Activated CD8-positive, alpha-beta memory T cell treated with anti-CD3 and anti-CD28 coated beads, Interleukin-2, amount 50 U/mL, for 4 hours (primary cell): Measurements from ENCODE around the gene SLC29A1.

ENCODE experiments used
- DNase-seq: peaks from one replicate; pipeline ENCODE4 v3.0.0-alpha.2; 2020

Gene SLC29A1

DNA sequence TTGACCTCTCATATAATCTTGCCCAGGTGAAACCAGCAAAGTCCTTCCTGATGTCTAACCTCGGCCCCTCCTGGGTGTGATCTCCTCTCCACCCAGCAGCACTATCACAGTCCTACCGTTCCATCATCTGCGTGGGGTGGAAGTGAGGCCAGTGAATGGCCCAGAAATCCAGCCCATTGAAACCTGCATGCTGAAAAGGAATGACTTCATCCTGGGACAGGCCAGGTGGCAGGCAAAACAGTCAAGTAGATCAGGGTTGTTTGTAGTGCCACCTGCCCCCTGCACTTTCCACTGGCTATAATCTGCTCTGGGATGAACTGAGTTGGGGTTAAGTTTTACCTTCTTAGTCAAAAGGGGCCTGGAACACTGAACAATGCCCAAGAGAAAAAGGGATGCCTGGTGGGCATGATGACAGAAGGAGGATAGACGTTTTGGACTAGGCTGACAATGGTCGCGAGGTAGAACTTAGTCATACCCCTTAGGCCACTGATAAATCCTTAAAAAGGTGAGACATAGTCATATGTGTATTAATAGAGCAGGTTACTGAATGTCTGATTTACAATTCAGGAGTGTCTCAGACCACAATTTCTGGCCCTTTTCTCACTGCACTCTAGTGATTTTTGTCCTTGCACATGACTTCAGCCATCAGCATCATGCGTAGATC, 15.4 kb downstream of the SLC29A1 start:
- no peak for DNase-seq

DNA sequence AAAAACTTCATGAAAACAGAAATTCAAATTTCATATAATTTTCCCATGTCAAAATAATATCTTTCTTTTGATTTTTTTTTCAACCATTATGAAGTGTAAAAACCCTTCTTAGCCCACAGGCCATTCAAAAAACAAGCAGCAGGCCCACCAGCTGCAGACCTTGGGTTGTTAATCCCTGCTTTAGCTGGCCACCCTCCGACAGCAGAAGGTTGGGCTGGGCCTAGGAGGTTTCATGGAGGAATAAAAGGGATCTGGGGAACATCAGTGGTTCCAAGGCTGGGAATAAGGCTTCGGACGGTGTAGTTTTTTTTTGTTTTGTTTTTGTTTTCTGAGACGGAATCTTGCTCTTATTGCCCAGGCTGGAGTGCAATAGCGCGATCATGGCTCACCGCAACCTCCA, 19.9 kb downstream of the SLC29A1 start:
- no peak for DNase-seq

DNA sequence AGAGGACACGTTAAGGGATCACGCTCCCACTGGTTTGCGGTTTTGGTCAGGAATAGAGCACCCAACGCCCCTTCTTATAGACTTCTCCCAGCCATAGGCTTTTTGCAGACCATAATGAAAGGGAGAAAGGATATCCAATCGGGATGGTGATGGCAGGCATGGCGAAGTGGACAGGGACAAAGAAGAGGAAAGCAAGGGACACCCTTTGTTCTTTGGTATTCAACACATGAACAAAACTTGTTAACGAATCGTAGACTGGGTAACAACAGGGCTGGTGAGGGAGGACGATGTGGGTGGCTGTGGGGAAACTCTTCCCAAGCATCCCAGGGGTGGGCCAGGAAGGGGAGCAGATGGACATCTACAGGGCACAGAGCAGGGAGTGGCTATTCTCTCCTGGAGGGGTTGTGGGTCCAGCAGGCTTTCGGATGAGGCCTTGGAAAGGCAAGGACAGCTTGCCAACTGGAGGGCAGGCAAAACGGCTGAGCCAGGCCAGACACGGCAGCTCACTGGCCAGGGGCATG, 22.1 kb downstream of the SLC29A1 start:
- no peak for DNase-seq

DNA sequence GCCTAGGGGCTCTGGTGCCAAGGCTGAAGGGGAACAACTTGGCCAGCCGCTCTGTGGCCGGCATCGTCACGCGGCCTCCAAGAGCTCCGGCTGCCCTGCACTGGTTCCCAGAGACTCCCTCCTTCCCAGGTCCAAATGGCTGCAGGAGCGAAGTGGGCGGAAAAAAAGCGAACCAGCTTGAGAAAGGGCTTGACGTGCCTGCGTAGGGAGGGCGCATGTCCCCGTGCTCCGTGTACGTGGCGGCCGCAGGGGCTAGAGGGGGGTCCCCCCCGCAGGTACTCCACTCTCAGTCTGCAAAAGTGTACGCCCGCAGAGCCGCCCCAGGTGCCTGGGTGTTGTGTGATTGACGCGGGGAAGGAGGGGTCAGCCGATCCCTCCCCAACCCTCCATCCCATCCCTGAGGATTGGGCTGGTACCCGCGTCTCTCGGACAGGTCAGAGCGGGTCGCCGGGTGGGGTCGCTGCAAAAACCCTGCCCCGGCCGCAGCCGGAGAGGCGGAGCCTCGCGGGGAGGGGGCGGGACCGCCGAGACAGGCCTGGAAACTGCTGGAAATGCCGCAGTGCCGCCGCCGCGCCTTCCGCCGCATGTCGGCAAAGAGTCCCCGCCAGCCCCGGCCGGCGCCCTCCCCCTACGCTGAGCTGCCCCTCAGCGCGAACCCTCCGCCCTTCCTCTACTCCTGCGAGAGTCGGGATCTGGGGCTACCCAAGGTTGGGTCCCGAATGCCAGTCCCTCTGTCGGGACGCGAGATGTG, 22.7 kb downstream of the SLC29A1 start:
- DNase-seq: peak; percentile 84

DNA sequence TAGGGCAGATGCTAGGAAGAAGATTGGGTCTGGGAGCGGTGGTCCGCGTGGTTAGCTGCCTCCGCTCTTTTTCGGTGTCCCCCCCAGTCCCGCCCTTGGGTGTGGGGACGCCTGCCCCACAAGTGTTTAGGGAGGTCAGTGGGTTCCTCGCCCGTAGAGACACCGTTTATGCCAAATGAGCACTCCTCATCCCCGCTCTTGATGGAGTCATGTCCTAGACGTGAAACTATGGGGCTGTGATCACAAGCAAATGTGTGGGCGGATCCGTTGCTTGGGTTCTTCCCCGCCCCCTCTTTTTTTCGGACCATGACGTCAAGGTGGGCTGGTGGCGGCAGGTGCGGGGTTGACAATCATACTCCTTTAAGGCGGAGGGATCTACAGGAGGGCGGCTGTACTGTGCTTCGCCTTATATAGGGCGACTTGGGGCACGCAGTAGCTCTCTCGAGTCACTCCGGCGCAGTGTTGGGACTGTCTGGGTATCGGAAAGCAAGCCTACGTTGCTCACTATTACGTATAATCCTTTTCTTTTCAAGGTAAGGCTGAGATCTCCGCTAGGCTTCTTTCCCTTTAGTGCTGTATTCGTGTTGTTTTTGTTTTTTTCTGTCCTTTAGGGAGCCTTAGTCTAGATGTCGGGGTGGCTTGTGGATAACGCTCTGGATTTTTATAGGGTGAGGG, 23.4 kb downstream of the SLC29A1 start, which contains the start of gene HSP90AB1:
Gene HSP90AB1, plus strand, starts transcription at position 439 of the 675 bp plus-strand sequence. CDS start 1,529 bp downstream, outside the sequence.
- peak; percentile 95 for DNase-seq

DNA sequence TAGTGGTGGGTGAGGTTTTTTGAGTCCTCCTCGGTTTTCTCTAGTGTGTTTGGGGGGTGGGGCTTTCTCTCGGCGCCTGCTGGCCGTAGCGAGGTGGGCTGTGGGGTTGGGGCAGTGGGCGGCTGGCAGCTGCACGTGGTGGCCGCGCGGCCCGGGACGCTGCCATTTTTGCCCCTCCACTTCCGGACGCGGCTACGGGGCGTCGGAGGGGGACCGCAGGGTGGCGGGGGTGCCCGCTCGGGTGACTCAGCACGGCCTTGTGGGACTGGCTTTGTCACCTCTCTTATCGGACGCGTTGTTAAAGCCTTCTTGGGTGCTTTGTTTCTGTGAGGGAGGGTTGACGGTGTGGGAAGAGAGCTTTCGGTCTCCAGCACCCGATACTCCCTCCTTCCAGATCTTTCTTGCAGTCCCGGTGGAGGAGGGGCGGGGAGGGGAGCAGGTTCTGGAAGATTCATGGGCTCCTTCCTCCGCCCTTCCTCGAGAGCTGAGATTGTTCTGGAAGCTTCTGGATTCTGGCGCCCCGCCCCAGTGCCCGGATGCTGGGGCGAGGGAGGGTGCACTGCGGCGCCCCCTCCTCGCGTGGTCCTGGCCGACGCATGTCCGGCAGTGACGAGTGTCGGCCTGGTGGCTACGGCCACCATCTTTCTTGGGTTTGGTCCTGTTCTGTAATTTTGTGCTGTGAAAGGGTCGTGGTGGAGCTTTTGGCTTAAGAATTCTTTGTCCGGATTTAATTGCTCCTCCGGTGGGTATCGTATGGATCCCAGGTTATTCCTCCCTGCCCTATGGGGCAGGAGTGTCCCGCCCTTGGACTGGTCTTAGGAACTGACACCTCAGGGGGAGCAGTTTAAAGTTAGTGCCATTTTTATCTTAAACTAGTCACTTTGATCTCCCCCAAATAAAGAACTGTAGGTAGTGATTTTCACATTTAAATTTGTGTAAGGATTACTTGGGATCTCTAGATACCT, 24.2 kb downstream of the SLC29A1 start:
- peak; percentile 94 for DNase-seq

DNA sequence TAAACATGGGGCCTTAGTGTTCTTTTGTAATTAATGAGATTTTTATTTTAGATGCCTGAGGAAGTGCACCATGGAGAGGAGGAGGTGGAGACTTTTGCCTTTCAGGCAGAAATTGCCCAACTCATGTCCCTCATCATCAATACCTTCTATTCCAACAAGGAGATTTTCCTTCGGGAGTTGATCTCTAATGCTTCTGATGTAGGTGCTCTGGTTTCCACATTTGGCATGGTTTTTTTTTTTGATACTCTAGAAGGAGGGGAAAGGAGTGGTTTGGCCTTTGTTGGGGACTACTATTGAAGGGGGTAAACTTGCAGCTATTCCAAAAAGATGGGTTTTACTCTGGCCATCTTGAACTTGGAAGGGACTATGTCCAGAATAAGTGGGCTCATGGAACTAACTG, 25.2 kb downstream of the SLC29A1 start:
- no peak for DNase-seq

DNA sequence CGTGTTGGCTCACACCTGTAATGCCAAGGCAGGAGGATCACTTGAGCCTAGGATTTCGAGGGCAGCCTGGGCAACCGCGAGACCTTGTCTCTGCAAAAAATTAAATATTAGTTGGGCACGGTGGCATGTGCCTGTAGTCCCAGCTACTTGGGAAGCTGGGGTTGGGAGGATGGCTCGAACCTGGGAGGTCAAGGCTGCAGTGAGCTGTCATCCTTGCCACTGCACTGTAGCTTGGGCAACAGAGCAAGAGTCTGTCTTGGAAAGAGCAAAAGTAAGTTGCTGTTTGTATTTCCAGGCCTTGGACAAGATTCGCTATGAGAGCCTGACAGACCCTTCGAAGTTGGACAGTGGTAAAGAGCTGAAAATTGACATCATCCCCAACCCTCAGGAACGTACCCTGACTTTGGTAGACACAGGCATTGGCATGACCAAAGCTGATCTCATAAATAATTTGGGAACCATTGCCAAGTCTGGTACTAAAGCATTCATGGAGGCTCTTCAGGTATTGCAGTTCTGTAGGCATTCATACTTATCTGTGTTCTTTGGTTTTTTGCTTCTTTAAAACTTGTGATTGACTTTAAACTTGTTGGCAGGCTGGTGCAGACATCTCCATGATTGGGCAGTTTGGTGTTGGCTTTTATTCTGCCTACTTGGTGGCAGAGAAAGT, 25.8 kb downstream of the SLC29A1 start:
- no peak for DNase-seq

DNA sequence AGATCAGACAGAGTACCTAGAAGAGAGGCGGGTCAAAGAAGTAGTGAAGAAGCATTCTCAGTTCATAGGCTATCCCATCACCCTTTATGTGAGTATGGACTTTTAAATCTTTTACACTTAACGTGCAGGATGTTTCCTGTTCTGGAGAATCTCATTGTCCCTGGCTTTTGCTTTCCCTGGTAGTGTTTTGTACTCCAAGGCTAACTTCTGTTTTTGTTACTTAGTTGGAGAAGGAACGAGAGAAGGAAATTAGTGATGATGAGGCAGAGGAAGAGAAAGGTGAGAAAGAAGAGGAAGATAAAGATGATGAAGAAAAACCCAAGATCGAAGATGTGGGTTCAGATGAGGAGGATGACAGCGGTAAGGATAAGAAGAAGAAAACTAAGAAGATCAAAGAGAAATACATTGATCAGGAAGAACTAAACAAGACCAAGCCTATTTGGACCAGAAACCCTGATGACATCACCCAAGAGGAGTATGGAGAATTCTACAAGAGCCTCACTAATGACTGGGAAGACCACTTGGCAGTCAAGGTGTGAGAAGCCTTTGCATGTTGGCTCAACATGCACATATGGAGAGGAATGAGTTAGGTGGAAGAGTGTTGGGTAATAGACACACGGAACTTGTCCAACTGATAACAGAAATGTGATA, 26.8 kb downstream of the SLC29A1 start:
- DNase-seq: no peak

DNA sequence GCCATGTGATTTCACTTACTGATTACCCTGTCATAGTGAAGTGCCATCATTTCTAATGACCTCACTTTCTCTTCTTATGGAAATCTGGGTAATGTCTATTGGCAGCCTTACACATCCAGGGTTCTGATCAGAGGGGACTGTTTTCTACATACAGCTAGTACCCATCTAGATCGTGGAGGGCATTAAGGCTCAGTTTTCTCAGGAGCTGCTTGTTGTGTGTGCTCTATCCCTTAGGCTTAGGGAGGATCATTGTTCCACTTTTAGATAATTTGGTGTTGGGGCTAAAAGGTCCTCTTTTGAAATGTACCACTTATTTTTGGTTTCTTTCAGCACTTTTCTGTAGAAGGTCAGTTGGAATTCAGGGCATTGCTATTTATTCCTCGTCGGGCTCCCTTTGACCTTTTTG, 27.3 kb downstream of the SLC29A1 start:
- no peak for DNase-seq

DNA sequence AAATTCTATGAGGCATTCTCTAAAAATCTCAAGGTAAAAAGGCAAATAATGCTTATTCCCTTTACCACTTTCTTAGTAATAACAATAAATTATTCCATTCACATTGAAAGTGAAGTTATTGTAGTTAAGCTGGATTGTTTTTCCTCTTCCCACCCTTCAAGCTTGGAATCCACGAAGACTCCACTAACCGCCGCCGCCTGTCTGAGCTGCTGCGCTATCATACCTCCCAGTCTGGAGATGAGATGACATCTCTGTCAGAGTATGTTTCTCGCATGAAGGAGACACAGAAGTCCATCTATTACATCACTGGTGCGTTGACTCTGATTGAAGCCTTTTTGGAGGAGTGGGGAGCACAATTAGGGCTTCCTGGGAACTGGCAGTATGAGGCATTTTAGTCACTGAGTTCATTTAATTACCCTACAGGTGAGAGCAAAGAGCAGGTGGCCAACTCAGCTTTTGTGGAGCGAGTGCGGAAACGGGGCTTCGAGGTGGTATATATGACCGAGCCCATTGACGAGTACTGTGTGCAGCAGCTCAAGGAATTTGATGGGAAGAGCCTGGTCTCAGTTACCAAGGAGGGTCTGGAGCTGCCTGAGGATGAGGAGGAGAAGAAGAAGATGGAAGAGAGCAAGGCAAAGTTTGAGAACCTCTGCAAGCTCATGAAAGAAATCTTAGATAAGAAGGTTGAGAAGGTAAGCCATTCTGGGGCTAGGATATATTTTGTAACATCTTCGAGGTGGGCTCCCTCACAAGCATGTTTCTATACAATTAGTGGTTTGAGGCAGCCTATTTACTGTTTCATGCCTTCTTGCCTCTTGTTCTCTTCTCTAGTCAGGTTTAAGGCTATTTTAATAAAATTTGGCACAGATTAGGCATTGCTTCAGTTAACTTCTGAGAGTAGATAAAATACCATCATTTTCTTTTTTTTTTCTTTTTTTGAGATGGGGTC, 28.5 kb downstream of the SLC29A1 start:
- no peak for DNase-seq

DNA sequence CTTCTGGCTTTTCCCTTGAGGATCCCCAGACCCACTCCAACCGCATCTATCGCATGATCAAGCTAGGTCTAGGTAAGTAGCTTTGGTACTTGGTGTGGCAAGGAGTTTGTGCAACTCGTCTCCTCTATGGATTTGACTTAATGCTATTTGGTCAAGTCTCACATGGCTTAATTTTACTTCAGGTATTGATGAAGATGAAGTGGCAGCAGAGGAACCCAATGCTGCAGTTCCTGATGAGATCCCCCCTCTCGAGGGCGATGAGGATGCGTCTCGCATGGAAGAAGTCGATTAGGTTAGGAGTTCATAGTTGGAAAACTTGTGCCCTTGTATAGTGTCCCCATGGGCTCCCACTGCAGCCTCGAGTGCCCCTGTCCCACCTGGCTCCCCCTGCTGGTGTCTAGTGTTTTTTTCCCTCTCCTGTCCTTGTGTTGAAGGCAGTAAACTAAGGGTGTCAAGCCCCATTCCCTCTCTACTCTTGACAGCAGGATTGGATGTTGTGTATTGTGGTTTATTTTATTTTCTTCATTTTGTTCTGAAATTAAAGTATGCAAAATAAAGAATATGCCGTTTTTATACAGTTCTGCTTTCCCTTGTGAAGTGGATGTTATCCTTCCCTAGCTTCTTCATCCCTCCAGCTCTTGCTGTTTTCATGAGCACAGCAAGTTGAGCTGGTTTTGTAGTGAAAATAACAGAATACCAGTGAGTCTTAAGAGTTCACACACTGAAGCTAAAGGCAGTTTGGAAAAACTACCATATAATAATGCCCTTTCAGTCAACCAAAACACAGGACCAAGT, 30.1 kb downstream of the SLC29A1 start:
- DNase-seq: peak; percentile 65

DNA sequence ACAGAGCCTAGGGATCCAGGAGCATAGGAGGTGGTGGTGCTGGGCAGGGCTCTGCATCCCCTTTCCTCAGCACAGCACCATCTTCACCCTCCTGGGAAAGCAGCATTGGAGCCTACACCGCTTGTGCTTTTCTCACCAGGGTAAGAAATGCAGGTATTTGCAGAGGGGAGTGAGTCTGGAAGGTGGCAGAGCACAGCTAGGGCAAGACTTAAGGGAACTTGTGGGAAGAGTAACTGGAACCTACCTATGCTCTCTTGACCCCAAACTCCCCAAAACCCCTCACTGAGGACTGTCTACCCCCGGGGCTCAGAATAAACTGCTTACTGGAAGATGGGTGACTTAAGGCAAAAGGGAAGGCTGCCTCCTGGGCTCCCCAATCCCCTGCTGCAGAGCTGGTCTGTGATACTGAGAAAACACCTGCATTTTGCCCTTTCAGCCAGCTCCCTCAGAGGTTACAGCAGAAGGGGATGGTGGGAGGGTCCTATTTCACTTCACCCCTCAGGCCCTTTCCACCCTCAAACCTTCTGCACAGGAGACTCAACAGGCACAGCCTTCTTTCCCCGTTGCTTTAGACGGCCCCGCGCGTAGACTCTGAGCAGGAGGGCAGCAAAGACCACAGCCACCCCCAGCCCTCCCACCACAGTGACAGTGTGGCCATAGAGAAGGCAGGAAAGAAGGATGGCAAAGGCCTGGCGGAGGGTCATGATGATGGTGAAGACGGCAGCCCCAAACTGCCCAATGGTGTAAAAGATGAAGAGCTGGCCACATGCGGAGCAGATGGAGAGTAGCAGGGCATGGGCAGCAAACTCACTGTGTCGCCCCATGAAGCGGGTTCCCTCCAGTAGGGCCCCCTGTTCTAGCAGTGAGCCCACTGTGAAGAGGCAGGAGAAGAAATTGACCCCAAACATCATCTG, 31.1 kb downstream of the SLC29A1 start:
- DNase-seq: no peak

DNA sequence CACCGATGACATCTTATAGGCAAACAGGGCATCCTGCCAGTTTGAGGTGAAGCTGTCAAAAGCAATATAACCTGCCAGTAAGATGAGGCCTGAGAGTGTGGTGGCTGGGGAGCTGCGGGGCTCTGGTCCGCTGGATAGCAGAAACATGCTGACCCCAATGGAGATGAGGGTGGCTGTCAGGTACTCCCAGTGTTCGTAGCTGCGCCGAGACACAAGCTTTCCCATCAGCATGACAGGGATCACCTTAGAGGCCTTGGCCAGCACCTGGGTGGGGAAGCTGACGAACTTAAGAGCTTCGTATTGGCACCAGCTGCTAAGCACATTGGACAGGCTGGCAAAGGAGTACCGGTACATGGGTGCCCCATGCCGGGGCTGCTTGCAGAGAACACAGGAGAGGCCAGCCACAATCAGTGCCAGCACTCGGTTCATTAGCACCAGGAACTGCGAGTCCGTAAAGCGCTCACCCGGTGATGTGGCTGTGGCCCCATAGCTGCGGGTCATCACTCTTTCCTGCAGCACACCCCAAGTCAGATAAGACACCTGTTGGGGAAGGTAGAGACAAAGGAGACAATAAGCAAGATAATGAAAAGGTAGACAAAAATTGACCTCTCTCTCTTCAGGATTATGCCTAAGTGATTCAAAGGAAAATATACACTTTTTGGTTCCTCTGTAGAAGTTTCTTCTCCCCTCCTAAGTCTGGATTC, 31.9 kb downstream of the SLC29A1 start:
- DNase-seq: no peak

DNA sequence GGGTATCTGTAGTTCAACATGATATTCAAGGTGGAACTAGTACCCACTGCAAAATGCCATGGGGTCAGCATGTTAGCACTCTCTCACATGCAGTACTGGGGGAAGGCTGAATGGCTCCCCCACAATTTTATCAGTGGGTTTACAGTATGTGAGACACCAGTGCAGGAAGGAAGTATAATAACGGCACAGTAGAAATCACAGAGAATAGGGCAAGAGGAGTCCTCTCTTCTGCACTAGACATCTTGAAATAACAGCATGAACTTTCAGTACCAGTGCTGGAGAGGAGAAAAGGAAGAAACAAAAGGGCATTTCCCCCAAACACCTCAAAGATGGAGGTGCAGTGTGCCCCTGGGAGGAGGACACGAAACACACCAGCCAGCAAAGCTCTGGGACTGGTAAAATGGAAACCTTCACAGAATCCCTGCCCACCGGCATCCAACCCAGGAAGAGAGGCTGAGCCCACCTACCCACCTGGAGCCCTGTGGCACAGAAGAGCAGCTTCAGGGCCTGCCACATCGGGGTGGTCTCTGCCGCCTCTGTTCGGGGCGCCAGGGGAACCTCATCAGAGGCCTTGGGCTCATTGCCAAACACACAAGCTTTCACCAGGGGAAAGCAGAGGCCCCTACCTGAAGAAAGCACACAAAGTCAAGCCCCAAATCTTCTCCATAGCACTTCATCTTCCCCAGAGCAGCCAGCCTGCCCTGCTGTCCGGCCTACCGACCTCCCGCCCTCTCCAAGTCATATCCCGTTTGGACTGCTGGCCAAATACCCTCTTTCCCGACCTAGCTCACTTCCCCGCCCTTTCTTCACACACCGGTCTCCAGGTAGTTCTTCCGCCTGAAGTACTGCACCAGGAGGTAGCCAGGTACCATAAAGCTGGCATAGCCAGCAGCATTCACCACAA, 32.7 kb downstream of the SLC29A1 start:
- peak; percentile 33 for DNase-seq

DNA sequence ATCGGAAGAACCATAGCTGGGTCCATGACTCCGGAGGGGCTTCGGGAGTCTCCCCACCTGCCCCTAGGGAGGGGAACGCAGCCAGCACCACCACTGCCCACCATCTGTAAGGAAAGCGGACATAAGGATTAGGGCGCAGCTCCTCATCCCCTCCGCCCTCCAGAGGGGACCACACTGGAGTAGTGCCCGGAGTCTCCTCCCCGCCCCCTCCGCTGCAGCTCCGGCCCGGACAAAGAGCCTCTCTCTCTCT, 33.3 kb downstream of the SLC29A1 start:
- DNase-seq: no peak
